NCI-H2107 treated with DMSO at 0.1 percent for 48 hours (cell line): ENCODE results near the gene KRTAP9-6.
"Not testable (repeated sequence)": the region's sequence is repeated elsewhere in the genome, so short reads cannot be mapped to it uniquely, and the experiment has no call there.

Source experiments
- DNase-seq: peaks from one replicate; lab custom pipeline; 2025; ENCODE audit not compliant: unreplicated experiment; lab: John Stamatoyannopoulos, UW

KRTAP9-6 gene

GRCh38 chr17:41267711-41268110, 2.5 kb downstream of the KRTAP9-6 start:
- no peak for DNase-seq

GRCh38 chr17:41271323-41271722, 6.1 kb downstream of the KRTAP9-6 start:
- DNase-seq = not testable (repeated sequence)

- no peak for DNase-seq
These were observed 6.7 kb downstream of the KRTAP9-6 start for GRCh38 chr17:41271858-41272257.

- not testable (repeated sequence) for DNase-seq
These were observed 10.5 kb downstream of the KRTAP9-6 start, which contains the start of gene KRTAP9-7 for GRCh38 chr17:41275648-41276190. Gene KRTAP9-7 (plus strand): TSS chr17:41275698. CDS start chr17:41275698, 0 bp downstream.

DNA sequence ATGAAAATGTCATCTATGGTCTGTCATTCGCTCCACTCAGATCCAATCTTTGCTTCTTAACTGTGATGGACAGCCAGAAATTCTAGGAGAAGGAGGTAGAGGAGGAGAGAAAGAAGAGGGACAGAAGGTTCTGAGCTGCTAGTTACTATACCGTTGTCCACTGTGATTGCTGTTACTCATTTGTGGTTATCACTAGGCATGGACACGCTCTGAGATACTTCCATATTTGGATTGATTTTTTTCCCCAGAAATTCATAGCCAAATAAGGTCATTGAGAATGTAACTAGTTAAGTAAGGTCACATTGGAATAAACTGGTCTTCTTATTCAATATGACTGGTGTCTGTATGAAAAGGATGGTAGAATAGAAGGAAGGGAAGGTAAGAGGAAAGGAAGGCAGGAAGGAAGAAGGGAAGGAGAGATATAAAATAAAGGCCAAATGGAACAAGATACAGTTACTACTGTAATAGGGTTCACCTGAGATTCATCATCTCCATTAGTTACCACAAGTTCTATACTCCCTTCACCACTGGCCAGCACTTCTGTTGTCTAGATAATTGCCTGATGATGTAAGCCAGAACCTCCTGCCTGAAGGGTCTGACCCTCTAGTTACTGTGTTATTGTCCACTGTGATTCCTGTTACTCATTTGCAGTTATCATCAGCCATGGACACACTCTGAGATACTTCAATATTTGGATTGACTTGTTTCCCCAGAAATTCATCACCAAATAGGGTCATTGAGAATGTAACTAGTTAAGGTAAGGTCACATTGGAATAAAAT, 13.2 kb downstream of the KRTAP9-6 start:
- no peak for DNase-seq

GRCh38 chr17:41284043-41284442, 18.9 kb downstream of the KRTAP9-6 start:
- DNase-seq = no peak

DNA sequence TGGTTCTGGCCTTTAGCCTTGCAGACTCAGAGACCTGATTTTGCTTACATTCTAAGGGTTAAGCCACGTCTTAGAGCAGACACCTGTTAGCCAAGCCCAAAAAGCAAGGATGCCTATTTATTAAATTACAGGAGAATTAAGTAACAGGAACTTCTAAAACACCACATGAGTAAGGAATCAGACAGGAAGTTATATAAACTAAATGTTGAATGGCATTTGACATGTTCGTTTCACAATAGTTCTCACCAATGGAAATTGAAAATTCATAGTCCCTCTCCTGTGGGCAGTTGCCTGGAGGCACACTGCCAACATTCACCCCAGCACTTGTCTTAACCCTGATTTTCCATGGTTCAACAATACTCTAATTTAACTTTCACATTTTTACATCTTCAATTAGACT, 19.4 kb downstream of the KRTAP9-6 start:
- no peak for DNase-seq

DNA sequence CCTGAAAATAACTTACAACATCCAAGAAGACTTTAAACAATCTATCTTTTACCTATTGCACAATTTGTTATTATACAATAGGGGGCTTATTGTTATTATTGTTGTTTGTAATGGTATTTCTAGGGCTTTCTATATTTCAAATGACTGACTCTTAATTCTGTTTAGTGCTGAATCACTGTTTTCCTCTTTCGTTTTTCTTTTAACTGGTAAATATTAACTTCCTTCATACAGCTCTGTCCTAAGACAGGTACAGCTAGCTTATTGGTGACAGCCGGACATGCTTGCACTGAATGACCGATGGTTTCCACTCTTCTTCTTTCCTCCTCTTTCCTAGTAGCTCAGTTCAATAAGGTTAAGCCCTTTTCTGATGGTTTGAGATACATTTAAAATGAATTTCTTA, 21.9 kb downstream of the KRTAP9-6 start:
- no peak for DNase-seq

DNA sequence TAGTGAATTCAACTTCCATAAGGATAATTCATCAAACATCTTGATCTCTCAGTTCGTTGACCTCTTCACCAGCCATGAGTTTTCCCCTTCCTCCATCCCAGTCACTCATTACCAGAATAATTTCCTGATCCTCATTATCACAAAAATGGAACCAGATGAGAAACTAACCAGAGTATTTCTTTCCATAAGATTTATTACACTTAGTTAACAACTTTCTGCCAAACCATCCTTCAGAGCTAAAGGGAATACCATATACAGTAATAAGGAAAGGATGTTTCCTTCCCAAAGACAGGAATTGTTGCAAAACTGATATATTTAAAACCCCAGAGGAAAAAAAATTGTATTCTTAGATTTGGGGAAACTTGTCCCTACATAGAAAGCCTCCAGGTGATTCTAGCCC, 28.8 kb downstream of the KRTAP9-6 start:
- DNase-seq = no peak

DNA sequence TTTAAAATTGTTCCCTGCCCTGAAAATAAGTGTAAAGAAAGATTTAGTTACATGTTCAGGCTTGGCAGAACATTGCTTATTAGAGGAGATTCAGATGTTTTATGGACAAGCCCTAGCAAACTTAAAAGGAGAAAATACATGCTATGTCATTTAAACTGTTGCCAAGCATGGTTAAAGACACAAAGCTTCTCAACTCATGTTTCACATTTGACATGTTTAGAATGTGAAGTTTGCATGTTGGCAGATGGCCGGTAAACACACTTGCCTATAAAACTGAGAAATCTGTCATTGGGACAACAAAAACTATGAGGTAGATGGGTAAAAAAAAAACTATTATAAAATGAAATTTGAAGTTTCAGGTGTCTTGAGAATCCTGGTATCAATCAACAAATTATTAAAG, 31.7 kb downstream of the KRTAP9-6 start:
- DNase-seq = no peak

DNA sequence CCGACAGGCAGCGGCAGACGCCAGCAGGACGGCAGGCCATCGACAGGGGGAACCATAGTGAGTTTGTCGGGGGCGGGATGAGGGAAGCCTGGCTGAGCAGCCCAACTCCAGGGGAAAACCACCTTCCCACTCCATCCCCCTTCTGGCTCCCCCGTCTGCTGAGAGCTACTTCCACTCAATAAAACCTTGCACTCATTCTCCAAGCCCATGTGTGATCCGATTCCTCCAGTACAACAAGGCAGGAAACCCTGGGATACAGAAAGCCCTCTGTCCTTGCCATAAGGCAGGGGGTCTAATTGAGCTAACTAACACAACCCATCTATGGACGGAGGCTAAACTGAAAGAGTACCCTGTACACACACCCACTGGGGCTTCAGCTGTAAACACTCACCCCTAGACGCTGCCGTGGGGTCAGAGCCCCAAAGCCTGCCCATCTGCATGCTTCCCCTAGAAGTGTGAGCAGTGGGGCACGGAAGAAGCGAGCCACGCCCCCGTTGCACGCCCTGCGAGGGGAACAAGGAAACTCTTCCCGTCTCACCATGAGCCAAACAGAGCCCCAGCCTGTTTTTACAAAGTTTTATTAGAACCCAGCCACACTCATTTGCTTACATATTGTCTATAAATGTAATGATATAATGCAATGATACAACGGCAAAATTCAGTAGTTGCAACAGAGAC, 33.4 kb downstream of the KRTAP9-6 start:
- no peak for DNase-seq

GRCh38 chr17:41301204-41301790, 36.1 kb downstream of the KRTAP9-6 start:
- no peak for DNase-seq

- no peak for DNase-seq
These were observed 37.0 kb downstream of the KRTAP9-6 start, which contains the start of gene KRTAP29-1 for GRCh38 chr17:41301916-41302901. Gene KRTAP29-1 (minus strand): TSS chr17:41302851. CDS start chr17:41302851, 0 bp downstream.

- DNase-seq = no peak
These were observed 37.8 kb downstream of the KRTAP9-6 start for GRCh38 chr17:41302981-41303380.

- DNase-seq = no peak
These were observed 38.9 kb downstream of the KRTAP9-6 start for GRCh38 chr17:41304091-41304490.

- no peak for DNase-seq
These were observed 42.5 kb downstream of the KRTAP9-6 start for GRCh38 chr17:41307647-41308046.

DNA sequence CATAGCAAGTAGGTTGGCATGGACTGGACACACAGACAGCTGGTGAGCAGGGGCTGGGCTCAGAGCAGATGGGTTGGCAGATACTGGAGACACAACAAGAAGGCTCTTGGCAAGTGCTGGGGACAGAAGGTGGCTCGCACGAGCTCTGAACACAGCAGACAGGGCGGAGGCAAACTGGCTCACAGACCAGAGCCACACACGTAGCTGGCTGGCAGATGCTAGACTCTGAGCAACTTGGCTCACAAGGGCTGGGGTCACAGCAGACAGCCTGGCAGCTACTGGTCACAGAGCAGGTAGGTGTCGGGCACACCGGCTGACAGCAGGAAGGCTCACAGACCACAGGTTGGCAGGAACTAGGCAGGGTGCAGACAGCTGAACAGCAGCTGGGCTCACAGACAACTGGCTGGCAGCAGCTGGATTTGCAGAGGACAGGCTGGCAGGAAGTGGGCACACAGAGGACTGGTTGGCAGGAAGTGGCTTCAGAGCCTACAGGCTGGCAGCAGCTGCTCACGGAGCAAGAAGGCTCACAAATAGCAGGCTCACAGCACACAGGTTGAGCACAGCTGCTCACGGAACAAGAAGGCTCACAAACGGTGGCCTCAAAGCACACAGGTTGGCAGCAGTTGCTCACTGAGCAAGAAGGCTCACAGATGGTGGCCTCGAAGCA, 43.2 kb downstream of the KRTAP9-6 start:
- DNase-seq = no peak

DNA sequence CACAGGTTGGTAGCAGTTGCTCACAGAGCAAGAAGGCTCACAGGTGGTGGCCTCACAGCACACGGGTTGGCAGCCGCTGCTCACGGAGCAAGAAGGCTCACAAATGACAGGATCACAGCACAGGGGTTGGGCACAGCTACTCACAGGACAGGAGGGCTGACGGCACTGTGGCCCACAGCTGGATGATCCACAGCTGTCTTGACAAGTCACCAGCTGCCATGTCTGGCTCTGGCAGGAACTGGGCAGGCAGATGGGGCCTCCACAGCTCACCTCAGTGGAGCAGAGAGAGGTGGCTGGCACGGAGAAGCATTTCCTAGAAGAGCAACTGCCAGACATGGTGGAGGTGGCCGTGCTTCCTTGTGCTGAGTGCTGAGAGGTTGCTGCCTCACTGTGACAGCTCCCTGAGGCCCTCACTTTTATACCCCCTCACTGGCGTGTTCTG, 43.8 kb downstream of the KRTAP9-6 start, which contains the start of gene KRTAP16-1:
KRTAP16-1 (minus strand) TSS at position 392 of the 442 bp plus-strand sequence; CDS start at position 336, 56 bp downstream.
- no peak for DNase-seq

DNA sequence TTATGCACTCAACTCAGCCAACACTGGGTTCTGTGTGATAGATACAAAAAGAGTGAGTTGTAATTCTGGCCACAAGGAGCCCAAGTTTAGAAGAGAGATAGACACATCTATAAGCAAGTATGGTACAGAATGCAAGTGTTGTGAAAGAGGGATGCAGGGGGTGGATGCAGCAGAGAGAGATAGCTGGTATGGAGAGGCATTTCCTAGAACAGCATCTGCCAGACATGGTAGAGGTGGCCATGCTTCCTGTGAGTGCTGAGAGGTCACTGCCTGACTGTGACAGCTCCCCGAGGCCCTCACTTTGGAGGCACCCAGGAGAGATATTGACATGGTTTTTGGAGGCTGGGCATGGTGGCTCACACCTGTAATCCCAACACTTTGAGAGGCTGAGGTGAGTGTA, 45.9 kb downstream of the KRTAP9-6 start:
- DNase-seq = no peak
